GM18519 (cell line): ENCODE measurements around the gene GADD45GIP1.

Experiments used
- ATAC-seq: cut with Tn5 transposase; IDR thresholded peaks from one replicate; pipeline ENCODE4 v1.9.1; 2021; ENCODE audit warnings: mild to moderate bottlenecking, moderate library complexity; ENCODE audit not compliant: unreplicated experiment, low FRiP score

The GADD45GIP1 gene

DNA sequence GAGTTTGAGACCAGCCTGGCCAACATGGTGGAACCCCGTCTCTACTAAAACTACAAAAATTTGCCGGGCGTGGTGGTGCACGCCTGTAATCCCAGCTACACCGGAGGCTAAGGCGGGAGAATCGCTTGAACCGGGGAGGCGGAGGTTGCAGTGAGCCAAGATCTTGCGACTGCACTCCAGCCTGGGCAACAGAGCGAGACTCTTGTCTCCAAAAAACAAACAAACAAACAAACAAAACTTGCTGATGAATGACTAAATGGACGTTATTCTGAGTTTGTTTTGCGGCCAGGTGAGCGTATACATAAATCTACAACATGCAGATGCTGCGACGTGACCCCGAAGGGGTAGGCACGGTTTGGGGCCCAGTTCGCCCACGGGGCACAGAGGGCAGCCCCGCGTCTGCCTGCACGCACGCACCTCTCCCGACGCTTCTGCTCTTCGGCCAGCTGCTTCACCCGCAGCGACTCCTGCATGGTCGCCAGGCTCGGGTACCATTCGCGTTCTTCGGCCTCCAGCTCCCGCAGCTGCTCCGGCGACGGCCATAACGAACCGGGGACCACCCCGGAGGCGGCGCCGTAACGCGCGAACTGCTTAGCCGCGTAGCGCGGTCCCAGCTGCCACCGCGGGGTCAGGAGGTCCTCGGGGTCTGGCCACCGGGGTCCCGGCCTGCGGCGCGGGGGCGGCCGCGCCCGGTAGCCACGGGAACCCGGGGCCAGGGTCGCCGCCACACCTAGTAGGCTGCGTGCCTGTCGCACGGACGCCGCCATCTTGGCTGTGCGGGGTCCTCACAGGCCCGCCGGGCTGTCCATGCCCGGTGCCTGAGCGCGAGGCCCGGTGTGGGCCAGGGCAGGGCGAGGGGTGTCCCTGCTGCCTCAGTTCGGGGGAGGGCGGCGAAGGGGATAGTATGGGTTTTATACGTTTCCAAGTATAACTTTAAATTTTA is at the start of gene GADD45GIP1:
Gene GADD45GIP1 (minus strand): TSS at position 778 of the 943 bp plus-strand sequence. CDS start 11 bp downstream, at position 767.
- ATAC-seq = peak; percentile 47

DNA sequence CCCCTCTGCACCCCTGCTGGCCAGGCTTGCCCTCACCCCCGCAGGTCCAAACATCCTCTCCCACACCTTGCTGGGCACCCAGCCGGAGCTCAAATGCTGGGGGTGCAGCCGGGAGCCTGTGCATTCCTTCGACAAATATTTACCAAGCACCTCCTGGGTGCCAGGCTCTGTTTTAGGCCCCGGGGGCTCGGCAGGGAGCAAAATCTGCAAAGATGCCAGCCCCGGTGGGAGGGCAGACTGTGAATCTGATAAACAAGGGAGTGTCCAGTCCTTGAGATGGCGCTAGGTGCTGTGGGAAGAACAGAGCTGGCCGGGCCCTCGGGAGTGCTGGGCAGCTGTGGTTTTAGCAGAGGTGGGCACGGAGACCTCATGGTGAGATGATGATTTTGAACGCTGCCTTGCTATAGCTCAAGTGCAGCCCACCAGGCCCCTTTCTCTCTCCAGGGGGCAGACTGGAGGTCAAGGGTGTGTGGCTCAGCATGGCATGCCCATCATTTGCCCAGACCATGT is 48.9 kb upstream of the GADD45GIP1 start:
- ATAC-seq = no peak

DNA sequence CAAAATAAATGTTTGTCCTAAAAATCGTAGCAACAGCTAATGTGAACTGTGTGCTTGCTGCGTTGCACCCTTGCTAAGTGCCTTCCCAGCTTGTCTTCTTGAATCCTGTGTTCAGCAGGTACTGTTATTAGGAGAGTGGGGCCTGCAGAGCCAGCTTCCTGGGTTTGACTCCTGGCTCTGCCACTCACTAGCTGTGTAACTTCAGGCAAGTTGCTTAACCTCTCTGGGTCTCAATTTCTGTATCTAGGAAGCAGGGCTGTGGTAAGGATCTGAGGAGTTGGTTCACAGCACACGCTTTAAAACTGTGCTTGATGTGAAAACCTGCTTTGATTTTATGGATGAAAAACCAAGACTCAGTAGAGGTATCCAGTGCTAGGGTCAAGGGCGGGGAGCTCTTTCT is 48.2 kb upstream of the GADD45GIP1 start:
- ATAC-seq = no peak

DNA sequence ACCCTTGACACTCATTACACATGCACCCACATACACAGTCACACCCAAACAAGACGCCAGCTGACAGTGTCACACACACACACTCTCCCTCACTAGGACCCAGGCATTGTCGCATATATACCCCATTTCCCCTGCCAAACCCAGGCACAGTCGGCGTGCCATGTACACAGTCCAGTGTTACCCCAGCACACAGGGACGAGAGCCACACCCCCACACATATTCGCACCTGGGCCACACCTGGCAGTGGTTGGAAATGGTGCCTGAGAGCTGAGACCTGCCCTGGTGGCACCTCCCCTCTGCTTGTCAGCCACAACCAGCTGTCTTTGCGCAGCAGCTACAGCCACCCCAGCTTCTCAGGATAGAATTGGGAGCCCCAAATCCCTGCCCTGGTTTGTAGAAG is 47.2 kb upstream of the GADD45GIP1 start:
- no peak for ATAC-seq

DNA sequence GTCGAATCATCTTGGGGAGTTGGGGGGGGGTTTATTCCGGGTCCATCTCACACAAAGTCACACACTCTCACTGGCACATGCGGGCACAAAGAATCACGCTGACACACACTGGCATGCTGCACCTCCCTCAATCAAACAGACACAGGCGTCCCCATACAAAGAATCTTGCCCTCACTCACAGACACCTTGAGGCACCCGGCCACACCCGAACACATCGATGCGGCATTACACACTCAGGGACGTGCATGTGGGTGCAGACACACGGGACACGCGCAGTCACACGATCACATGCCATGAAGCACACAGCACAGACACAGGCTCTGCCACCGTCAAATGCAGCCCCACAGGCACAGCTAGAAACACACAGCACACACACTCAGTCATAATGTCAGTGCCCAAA is 46.1 kb upstream of the GADD45GIP1 start:
- no peak for ATAC-seq

DNA sequence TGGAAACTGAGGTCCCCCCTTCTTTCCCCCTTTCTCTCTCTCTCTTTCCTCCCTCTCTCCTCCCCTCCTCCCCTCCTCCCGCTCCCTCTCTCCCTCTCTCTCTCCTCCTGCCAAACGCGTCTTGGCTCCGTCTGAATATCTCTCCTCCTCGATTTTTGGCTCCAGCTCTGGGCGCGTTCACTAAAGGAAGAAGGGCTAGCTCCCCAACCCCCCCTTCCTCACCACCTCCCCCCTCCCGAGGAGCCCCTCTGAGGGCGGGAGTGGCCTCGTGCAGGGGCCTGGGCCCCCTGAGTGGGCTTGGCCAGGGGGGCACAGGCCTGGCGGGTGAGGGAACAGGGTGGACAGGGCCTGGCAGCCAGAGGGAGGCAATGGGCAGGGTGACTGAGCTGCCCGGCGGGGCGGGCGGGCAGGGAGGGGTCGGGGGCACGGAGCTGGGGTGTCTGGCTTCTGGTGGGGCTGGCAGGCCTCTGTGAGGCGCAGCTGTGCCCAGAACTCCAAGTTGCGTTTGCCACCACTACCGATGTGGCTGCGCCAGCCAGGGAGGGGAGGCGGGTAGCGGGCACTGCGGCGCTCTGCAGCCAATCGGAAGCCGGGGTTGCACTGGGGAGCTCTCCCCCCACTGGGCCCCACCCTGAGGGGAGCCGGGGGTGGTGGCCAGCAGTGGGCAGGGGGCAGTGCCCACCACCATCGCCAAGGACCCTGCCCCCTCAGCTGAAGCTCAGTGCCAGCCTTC is 45.3 kb upstream of the GADD45GIP1 start:
- ATAC-seq = no peak

DNA sequence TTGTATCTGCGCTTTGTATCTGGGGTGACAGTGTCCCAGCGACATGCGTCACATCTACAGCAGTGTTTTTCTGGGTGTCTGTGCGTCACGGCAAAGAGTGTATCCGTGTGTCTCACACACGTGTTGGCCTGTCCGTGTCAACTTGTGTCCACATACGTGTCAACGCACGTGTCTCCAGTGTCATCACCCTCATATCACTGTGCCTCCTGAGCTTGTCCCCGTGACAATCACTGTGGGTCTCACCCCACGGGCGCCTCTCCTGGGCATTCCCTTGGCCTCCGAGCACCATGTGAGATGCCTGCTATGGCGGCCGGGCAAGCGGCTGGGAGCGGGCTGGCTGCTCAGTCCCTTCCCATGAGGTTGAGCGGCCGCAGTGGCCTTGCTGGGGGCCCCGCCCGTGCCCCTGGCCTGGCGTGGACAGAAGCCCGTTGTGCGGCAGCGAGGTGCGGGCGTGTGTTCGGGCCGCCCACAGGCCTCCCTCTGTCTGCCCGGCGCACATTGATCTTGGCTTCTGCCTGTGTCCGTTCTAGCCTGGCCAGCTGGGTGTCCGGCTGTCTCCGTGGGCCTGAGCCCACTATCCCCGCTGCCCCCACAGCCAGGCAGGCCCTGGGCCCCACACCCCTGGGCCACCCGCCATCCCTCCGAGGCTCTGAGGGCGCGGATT is 44.6 kb upstream of the GADD45GIP1 start:
- ATAC-seq = no peak

DNA sequence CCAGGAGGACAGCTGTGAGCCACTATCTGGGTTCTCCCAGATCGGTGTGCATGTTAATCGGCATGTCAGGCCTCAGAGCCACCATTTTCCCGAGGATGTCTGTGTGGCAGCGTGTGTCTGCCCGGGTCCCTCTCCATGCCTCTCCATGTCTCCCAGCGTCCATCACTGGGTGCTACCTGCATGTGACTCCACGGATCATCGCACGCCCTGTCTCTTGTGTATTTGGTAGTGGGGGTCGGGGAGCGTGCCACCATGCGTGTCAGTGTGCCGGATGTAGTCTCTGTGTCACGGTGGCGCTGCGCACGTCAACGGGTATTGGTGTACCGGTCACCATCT is 44.1 kb upstream of the GADD45GIP1 start:
- ATAC-seq = no peak

DNA sequence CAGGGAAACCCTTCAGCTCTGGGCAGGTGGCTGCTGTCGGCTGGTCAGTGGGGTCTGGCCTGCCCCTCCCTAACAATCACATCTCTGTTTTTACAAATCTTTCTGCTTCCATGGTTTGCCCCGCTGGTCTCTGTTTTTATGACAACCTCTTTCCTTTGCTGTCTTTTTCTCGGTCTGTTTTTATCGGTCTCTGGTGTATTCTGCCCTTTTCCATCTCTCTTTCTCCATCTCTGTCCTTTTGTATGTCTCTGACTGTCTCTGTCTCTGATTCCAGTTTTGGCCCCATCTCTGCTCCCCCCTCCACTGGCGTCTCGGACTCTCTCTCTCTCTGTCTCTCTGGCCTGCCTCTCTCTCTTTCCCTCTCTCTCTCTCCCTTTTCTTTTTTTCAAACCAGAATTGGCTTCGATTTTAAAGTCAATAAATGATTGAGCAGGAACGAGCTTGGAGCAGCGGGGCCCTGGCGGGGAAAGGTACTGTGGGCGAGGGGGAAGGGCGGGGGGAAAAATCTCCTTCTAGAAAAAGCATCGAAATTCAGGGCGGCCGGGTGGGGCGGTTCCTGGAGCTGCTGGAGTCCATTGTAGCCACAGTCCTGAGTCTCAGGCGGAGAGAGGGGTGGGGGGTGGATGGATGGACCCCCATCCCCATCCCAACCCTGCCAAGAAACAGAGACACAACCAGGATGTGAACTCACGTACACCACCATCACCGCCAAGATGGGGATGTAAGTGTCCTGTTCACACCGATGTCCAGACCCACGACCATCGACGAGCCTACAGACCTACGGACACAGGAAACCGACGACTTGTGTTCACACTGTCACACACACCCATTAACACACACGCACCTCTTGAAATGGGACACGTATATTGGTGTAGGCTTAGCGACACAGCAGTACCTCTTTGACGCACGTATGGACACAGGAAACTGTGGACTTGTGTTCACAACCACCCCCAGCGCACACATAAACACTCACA is 41.2 kb upstream of the GADD45GIP1 start:
- ATAC-seq = no peak

DNA sequence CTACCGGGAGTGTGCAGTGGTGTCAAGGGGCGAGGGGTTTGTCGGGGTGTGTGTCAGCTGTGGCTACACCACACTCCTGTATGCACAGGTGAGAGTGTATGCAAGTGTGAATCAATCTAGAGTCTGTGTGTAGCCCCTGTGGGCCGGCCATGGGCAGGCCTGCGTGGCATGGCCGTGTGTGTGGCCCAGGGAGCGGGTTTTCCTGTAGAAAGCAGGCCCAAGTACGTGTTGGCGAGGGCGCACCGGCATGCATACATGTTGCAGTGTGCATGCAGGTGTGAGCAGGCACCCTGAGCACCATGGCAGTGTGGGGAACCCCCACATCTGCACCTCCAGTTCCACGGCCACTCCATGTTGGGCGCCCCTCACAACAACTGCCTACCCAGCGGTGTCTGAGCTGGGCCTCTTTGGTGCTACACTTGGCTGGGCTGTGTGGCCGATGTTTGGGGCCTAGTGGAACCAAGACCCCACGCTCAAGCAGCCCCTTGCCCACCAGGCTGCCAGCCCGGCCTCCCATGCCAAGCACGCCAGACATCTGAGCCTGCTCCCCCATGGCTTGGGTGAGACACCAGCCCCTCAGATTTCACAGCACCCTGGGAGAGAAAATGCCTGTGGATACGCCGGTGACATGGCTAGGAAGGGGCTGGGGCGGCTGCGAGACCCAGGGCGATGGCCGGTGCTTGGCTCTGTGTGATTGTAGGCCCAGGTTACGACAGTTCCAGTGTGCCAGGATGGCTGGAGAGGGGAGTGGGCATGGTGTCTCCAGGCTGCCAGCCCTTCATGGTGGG is 40.4 kb upstream of the GADD45GIP1 start:
- ATAC-seq = no peak

DNA sequence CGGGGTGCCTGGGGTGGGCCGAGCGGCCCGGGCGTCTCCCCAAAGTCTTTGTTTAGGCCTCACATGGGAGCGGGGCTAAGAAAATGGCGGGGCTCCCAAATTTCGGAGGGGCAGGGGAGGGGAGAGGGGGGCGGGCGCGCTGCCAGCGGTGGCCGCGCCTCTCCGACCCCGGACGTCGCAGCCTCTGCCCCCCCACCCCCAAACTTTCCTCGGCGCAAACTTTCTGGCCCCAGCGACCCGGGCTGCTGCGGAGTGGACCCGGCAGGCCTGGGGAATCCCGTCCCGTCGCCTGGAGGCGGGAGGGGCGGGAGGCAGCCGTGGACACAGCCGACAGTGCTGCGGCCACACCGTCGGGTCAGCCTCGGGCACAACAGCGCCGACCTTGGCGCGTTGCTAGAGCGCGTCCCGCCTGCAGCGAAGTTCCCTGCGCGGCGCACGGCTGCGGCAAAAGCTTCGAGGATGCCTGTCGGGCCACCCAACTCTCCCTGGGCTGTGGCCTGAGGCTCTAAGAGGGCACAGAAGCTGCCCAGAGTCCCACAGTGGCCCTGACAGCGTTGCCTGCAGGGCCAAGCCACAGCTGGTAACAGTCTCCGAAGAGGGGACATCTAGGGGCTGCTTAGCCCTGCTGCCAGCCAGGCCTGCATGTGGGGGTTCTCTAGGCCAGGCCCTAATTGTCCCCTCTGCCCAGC is 39.5 kb upstream of the GADD45GIP1 start:
- ATAC-seq = no peak

DNA sequence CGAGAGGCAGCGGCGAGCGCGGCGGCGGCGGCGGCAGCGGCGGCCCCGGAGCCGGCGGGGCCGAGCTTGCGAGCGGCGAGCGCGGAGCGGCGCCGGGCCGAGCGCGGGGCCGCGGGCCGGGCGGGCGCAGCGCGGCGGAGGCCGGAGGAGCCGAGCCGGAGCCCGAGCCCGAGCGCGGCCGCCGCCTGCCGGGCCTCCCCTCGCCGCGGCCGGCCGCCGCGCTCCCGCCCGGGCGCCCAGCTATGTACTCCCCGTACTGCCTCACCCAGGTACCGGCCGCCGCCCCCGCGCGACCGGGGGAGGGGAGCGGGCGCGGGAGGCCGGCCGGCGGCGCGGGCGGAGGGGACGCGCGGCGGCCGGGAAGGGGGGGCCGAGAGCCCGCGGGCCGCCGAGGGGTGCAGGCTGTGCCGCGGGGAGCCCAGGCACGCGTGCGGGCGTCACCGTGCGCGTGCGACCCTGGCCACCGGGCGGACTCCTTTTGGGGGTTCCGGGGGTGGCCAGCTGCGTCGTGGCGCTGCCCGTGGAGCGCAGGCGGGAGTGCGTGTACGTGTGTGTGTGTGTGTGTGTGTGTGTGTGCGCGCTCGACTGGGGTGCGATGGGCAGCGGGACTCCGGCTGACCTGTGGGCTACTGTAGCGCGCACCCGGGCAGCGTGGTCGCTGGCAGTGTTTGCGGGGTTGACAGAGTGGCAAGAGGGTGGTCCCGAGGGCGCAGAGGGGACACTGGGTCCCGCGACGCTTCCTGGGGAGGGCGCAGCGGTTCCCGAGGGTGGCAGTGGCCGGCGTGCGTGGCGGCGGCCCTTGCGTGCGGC is 38.8 kb upstream of the GADD45GIP1 start:
- no peak for ATAC-seq

DNA sequence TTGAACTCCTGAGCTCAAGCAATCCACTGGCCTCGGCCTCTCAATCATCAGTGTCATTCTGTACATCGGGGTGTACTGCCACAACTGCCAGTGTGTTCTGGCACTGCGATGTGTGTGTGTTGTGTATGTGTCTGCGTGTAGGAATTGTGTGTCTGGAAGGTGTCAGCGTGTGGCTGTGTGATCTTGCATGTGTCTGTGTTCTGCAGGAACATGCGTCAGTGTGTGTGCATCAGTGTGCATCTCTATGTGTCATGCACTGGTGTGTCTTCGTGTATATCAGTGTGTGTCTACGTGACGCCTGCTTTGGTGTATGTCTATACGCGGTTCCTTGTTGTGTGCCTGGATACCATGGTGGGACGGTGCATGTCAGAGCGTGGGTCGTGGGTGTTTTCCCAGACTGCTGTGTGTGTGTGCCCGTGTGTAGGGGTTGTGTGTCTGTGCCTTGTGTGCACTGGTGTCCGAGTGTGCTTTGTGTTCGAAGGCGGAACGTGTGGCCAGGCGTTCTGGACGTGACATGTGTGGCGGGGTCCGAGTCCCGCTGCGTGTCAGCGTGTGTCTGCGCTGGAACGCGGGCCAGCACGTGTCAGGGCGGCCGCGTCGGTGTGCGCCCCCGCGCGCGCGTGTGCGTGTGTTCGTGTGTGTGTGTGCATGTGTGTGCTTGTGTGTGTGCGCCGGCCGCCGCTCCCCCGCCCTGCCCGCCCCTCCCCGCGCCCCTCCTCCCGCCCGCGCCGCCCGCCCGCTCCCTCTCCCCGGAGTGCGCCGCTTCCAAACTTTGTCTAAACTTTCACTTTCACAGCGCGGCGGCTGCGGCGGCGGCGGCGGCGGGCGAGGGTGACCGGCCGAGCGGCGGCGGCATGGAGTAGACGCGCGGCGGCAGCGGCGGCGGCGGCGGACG is 37.9 kb upstream of the GADD45GIP1 start, which contains the start of gene NFIX:
Gene NFIX (plus strand): TSS at position 775 of the 895 bp plus-strand sequence. CDS start 363 bp downstream, outside the sequence.
- no peak for ATAC-seq

DNA sequence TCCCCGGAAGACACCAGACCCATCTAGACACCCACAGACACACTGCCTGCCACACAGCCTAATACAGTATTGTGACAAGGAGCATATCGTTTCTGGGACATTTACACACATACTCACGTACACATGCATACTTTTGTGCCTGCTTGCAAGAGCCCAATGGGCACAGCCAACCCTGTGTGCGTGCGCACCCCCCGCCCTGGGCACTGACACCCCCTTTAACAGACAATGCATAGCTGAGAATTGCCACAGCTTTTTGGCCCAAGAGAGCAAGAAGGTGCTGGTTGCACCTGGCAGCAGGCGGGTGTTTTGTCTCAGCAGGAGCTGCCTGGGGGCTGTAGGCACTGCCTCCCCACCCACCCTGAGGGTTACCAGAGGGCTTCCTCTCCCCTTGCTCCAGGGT is 36.5 kb upstream of the GADD45GIP1 start:
- no peak for ATAC-seq

DNA sequence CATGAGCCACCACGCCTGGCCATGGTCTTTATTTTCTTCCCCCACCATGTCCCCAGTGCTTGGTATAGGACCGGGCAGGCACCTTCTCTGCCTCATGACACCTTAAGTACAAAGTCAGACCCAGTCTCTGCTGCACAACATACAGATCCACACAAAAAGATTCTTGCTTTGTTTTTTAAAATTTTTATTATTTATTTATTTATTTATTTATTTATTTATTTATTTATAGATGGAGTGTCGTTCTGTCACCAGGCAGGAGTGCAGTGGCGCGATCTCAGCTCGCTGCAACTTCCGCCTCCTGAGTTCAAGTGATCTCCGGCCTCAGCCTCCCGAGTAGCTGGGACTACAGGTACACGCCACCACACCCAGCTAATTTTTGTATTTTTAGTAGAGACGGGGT is 35.7 kb upstream of the GADD45GIP1 start:
- ATAC-seq = no peak

DNA sequence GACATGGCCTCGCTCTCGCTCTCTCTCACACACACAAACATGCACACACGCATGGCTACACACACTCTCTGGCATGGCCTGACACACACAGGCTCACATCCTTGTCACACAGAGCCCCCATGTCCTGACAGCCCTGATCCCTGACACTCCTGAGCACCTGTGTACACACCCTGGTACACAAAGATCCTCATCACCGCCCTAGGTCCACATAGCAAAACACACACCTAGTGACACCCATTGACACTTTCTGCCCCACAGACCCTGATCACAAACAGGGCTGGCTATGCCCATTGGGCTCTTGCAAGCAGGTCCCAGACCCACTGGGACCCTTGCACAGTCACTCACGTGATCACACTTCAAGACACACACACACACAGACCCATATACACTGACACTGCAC is 34.3 kb upstream of the GADD45GIP1 start:
- ATAC-seq = no peak

DNA sequence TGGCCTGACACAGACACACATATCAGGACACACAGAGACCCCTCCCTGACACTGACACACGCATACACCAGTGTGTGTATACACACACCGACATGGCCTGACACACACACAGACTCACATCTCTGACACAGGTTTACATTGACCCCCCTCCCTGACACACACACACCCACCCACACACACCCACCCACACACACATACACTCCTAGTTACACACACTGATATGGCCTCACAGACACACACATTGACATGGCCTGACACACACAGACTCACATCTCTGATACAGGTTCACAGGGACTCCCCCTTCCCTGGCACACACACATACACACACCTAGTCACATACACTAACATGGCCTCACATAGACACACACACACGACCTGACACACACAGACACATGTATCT is 33.8 kb upstream of the GADD45GIP1 start:
- ATAC-seq = no peak
